Lower leg skin (tissue), 4 donors: ENCODE results near the gene TRMT10C. TPM values are rescaled to one million over a fixed set of nuclear protein-coding genes. Genes with fewer than 3 reads are reported as not detected.

Experiments used
- DNase-seq, 2 donors: peaks; one replicate each; pipeline ENCODE4 v3.0.0-alpha.2; 2019; ENCODE audit warnings: low spot score in 2 of 2
- H3K4me3 ChIP-seq: fragments of 200-600 bp; sonication (generic); 2 replicates; pipeline ENCODE4 v1.5.1; 2017; ENCODE audit warnings: mild to moderate bottlenecking, low read depth; ENCODE audit not compliant: poor library complexity, severe bottlenecking
- POLR2A ChIP-seq, 2 donors: fragments of 450-650 bp; IDR thresholded peaks; one replicate each; pipeline ENCODE4 v1.6.1; 2016 to 2017; ENCODE audit warnings: antibody characterized with exemption in 2 of 2, mild to moderate bottlenecking in 1 of 2, moderate library complexity in 1 of 2
- WGBS, 2 donors: methylation state at CpG; one replicate each; pipeline ENCODE4 v1.1.5; 2018; 5-methylcytosine and 5-hydroxymethylcytosine counted together
- intact Hi-C: fragments of 100-400 bp; cut with DNase I; formaldehyde crosslinking; loops from one replicate; pipeline ENCODE4 v1.15.0; 2023; ENCODE audit warnings: low total_unique reads
- total RNA-seq, 4 donors: library from RNA; depleted of rRNA; stranded (reverse); fragments of >200 nt; gene quantifications; one replicate each; pipeline ENCODE4 v1.1.0, GENCODE V29; 2016
- TF ChIP-seq, protein P1 (sequence below), 3 donors: fragments of 450-650 bp; IDR thresholded peaks; one replicate each; pipeline ENCODE4 v1.5.1; 2016; ENCODE audit warnings: antibody characterized with exemption in 3 of 3, mild to moderate bottlenecking in 3 of 3, moderate library complexity in 2 of 3

The TRMT10C gene
- total RNA-seq, 4 donors from 2014 or later, result 14.3 to 22.3 (median 20.4) TPM

DNA sequence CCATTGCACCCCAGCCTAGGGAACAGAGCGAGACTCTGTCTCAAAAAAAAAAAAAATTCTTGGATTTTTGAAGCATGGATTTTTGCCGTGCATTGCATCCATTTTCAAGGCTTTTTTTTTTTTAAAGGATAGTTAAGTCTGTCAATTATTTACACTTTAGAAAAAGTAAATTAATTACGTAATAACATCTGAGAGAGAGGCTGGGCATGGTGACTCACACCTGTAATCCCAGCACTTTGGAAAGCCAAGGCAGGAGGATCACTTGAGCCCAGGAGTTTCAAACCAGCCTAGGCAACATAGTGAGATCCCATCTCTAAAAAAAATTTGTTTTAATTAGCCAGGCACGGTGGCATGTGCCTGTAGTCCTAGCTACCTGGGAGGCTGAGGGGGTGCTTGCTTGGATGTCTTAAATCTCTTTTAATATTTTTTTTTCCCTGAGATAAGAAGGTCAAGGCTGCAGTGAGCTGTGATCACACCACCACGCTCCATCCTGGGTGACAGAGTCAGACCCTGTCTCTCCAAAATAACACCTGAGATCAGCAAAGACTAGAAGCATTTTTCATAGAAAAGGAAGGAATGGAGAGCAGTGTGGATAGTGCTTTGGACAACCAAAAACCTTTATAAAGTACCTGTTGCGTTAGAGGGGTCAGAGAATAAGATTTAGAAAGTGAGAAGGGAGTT is 41.8 kb upstream of the TRMT10C start:
- intact Hi-C loops, result no loop called here
- no peak for DNase-seq
- 77 to 87% methylated on average over 6 of the region's 6 CpGs for WGBS, 2 donors
- TF ChIP-seq, protein P1, sequence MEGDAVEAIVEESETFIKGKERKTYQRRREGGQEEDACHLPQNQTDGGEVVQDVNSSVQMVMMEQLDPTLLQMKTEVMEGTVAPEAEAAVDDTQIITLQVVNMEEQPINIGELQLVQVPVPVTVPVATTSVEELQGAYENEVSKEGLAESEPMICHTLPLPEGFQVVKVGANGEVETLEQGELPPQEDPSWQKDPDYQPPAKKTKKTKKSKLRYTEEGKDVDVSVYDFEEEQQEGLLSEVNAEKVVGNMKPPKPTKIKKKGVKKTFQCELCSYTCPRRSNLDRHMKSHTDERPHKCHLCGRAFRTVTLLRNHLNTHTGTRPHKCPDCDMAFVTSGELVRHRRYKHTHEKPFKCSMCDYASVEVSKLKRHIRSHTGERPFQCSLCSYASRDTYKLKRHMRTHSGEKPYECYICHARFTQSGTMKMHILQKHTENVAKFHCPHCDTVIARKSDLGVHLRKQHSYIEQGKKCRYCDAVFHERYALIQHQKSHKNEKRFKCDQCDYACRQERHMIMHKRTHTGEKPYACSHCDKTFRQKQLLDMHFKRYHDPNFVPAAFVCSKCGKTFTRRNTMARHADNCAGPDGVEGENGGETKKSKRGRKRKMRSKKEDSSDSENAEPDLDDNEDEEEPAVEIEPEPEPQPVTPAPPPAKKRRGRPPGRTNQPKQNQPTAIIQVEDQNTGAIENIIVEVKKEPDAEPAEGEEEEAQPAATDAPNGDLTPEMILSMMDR (IDR thresholded peaks at IDR 0.05), result no peak
- TF ChIP-seq POLR2A (IDR thresholded peaks at IDR 0.05), result no peak
- no peak overlapping the region for H3K4me3 ChIP-seq

DNA sequence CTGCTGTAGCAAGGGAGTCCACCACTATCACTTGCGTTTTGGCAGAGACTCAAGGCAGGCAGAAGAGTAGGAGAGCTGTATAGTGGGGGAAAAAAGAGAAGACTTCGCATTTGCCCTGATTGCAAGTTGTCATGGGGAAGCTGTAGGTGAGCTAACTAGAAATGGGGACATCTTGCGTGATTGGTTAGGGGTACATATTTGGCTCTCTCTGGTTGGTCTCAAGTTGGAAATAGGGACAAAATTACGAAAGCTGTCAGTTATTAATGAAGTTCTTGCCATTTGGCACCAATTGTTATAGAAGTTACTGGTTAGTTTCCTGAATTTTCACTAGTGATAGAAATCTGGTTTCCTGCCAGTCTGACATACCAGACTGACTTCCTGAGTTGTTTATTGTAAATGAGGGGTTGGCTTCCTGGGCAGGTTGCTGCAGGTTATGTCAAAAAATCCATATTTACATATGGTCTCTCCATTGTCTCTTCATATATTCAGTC is 40.4 kb upstream of the TRMT10C start:
- no peak for DNase-seq
- WGBS, 2 donors, result 42 to 44% methylated on average over 4 of the region's 4 CpGs
- intact Hi-C loops, result no loop called here
- no peak overlapping the region for H3K4me3 ChIP-seq
- TF ChIP-seq, protein P1 (IDR thresholded peaks at IDR 0.05), result no peak
- no peak for TF ChIP-seq POLR2A (IDR thresholded peaks at IDR 0.05)

- H3K4me3 ChIP-seq, result no peak overlapping the region
- TF ChIP-seq POLR2A (IDR thresholded peaks at IDR 0.05), result no peak
- TF ChIP-seq, protein P1 (IDR thresholded peaks at IDR 0.05), result no peak
- DNase-seq, result no peak
- intact Hi-C loops, result no loop called here
- 80 to 86% methylated on average over 4 of the region's 4 CpGs for WGBS, 2 donors
Observed at GRCh38 chr3:101527441-101527840, 34.2 kb upstream of the TRMT10C start.

- TF ChIP-seq POLR2A (IDR thresholded peaks at IDR 0.05), result no peak
- TF ChIP-seq, protein P1 (IDR thresholded peaks at IDR 0.05), result no peak
- intact Hi-C loops, result no loop called here
- H3K4me3 ChIP-seq, result no peak overlapping the region
- WGBS, 2 donors, result 36 to 69% methylated on average over 1 of the region's 1 CpG
- DNase-seq, result no peak
Observed at GRCh38 chr3:101527906-101528305, 33.8 kb upstream of the TRMT10C start.

GRCh38 chr3:101529816-101530685 is 31.6 kb upstream of the TRMT10C start:
- WGBS, 2 donors, result 84 to 88% methylated on average over 4 of the region's 4 CpGs
- no peak overlapping the region for H3K4me3 ChIP-seq
- TF ChIP-seq, protein P1 (IDR thresholded peaks at IDR 0.05), result no peak
- no peak for TF ChIP-seq POLR2A (IDR thresholded peaks at IDR 0.05)
- intact Hi-C loops, result no loop called here
- DNase-seq, result no peak
